H1 (cell line): ENCODE data around the gene C1RL. TPM values are rescaled to one million over a fixed set of nuclear protein-coding genes. Genes with fewer than 3 reads are reported as not detected.

ENCODE experiments used
- CTCF ChIA-PET: fragments of 300-600 bp; sonication (Branson Sonifier 250); formaldehyde crosslinking; loops from one replicate; lab custom pipeline; 2021; ENCODE audit not compliant: partially characterized antibody; lab: Charles Lee
- POLR2A ChIA-PET: fragments of 300-600 bp; sonication (Branson Sonifier 250); formaldehyde crosslinking; loops from one replicate; lab custom pipeline; 2021; ENCODE audit warnings: inconsistent platforms; ENCODE audit not compliant: partially characterized antibody; lab: Charles Lee
- DNase-seq, 2 experiments: peaks; one replicate each; pipeline versions ENCODE4 v3.0.0 to v3.0.0-alpha.2; 2010 to 2022; ENCODE audit warnings: low spot score in 2 of 2, low read depth in 1 of 2, mixed read lengths in 1 of 2
- FAIRE-seq: peaks from 2 replicates; lab custom pipeline; 2011; peaks lifted over from hg19 to GRCh38; lab: Jason Lieb, UNC
- H2AFZ ChIP-seq: 2 replicates; pipeline ENCODE4 v1.8.1; 2012; ENCODE audit warnings: low read length, inconsistent platforms
- H2AK5ac ChIP-seq: 2 replicates; pipeline ENCODE4 v1.6.1; 2013; ENCODE audit warnings: low read depth, low read length
- H2BK120ac ChIP-seq: replicated peaks from 2 replicates; pipeline ENCODE3; 2013; ENCODE audit warnings: low read depth, low read length, inconsistent platforms
- H2BK12ac ChIP-seq: 2 replicates; pipeline ENCODE4 v1.6.1; 2013; ENCODE audit warnings: low read depth, low read length
- H2BK15ac ChIP-seq: 2 replicates; pipeline ENCODE4 v1.6.1; 2013; ENCODE audit warnings: low read length
- H2BK20ac ChIP-seq: 2 replicates; pipeline ENCODE4 v1.6.1; 2013; ENCODE audit warnings: low read length
- H2BK5ac ChIP-seq: 2 replicates; pipeline ENCODE4 v1.6.1; 2013; ENCODE audit warnings: low read depth, low read length
- H3K14ac ChIP-seq: 2 replicates; pipeline ENCODE4 v1.6.1; 2013; ENCODE audit warnings: inconsistent platforms; ENCODE audit not compliant: insufficient read length
- H3K18ac ChIP-seq: 2 replicates; pipeline ENCODE4 v1.6.1; 2013; ENCODE audit warnings: low read length; ENCODE audit errors: extremely low read depth
- H3K23ac ChIP-seq: 2 replicates; pipeline ENCODE4 v1.6.1; 2013; ENCODE audit warnings: inconsistent platforms; ENCODE audit not compliant: insufficient read length
- H3K23me2 ChIP-seq: 2 replicates; pipeline ENCODE4 v1.6.1; 2013; ENCODE audit warnings: low read depth, low read length
- H3K27ac ChIP-seq: 2 replicates; pipeline ENCODE4 v1.6.1; 2011; ENCODE audit warnings: low read depth, low read length, inconsistent platforms
- H3K27me3 ChIP-seq, 4 experiments: replicated peaks in 1 of 4; 1 replicate in 1 of 4; 2 replicates in 3 of 4; pipeline versions ENCODE4 v1.6.1 to v1.8.1; 2011 to 2013; ENCODE audit warnings: low read length in 3 of 4, mild to moderate bottlenecking in 3 of 4, inconsistent platforms in 2 of 4, mixed read lengths in 2 of 4, moderate library complexity in 1 of 4; ENCODE audit not compliant: control insufficient read depth in 3 of 4, insufficient read depth in 3 of 4; ENCODE audit errors: extremely low read depth in 1 of 4
- H3K36me3 ChIP-seq, 4 experiments: 2 replicates each; pipeline versions ENCODE4 v1.6.1 to v1.8.1; 2011 to 2013; ENCODE audit warnings: mild to moderate bottlenecking in 4 of 4, low read length in 3 of 4, moderate library complexity in 2 of 4, control low read depth in 1 of 4, inconsistent platforms in 1 of 4; ENCODE audit not compliant: insufficient read depth in 4 of 4, control insufficient read depth in 2 of 4
- H3K4ac ChIP-seq: replicated peaks from 2 replicates; pipeline ENCODE3; 2013; ENCODE audit warnings: low read length, low read depth, mixed read lengths, inconsistent platforms; ENCODE audit not compliant: insufficient read length
- H3K4me1 ChIP-seq, 4 experiments: replicated peaks in 1 of 4; 1 replicate in 1 of 4; 2 replicates in 3 of 4; pipeline versions ENCODE4 v1.6.1 to v1.8.1; 2011 to 2013; ENCODE audit warnings: low read length in 3 of 4, inconsistent platforms in 2 of 4, mixed read lengths in 1 of 4; ENCODE audit not compliant: insufficient read depth in 4 of 4, control insufficient read depth in 3 of 4
- H3K4me2 ChIP-seq, 2 experiments: 2 replicates each; pipeline versions ENCODE4 v1.6.1 to v1.8.1; 2011 to 2013; ENCODE audit warnings: low read depth in 2 of 2, low read length in 2 of 2, control low read depth in 1 of 2, inconsistent platforms in 1 of 2, mild to moderate bottlenecking in 1 of 2; ENCODE audit not compliant: insufficient read depth in 1 of 2
- H3K4me3 ChIP-seq, 4 experiments: fragments of 200-600, 300-600 bp in 1 of 4; sonication (generic), shearing (Covaris generic), sonication (Bioruptor Twin) in 1 of 4; 2 replicates each; pipeline versions ENCODE4 v1.5.1 to v1.8.1; 2011 to 2016; ENCODE audit warnings: low read length in 4 of 4, low read depth in 3 of 4, control low read depth in 2 of 4, inconsistent platforms in 2 of 4, mild to moderate bottlenecking in 2 of 4, mixed read lengths in 1 of 4, moderate library complexity in 1 of 4; ENCODE audit not compliant: insufficient read depth in 2 of 4; ENCODE audit errors: extremely low read depth in 1 of 4
- H3K56ac ChIP-seq: replicated peaks from 2 replicates; pipeline ENCODE3; 2013; ENCODE audit warnings: low read depth, mild to moderate bottlenecking, mixed read lengths, low read length, inconsistent platforms; ENCODE audit not compliant: insufficient read length
- H3K79me1 ChIP-seq: 2 replicates; pipeline ENCODE4 v1.6.1; 2013; ENCODE audit warnings: low read depth, low read length, control low read depth
- H3K79me2 ChIP-seq, 2 experiments: 2 replicates each; pipeline versions ENCODE4 v1.6.1 to v1.8.1; 2012 to 2013; ENCODE audit warnings: low read length in 2 of 2, mild to moderate bottlenecking in 2 of 2, inconsistent platforms in 1 of 2; ENCODE audit not compliant: insufficient read depth in 2 of 2, control insufficient read depth in 1 of 2
- H3K9ac ChIP-seq, 4 experiments: replicated peaks in 1 of 4; 1 replicate in 1 of 4; 2 replicates in 3 of 4; pipeline versions ENCODE4 v1.6.1 to v1.8.1; 2011 to 2013; ENCODE audit warnings: low read depth in 3 of 4, low read length in 3 of 4, control low read depth in 2 of 4, mild to moderate bottlenecking in 2 of 4, moderate library complexity in 2 of 4, inconsistent platforms in 1 of 4; ENCODE audit errors: extremely low read depth in 1 of 4
- H3K9me3 ChIP-seq, 2 experiments: 2 replicates each; pipeline versions ENCODE4 v1.6.1 to v1.8.1; 2012 to 2013; ENCODE audit warnings: mild to moderate bottlenecking in 2 of 2, moderate library complexity in 2 of 2, control low read depth in 1 of 2, inconsistent platforms in 1 of 2, low read depth in 1 of 2, low read length in 1 of 2, mixed read lengths in 1 of 2; ENCODE audit not compliant: insufficient read depth in 2 of 2
- H4K20me1 ChIP-seq, 2 experiments: replicated peaks in 1 of 2; 2 replicates each; pipeline versions ENCODE3 to v1.8.1; 2011 to 2013; ENCODE audit warnings: inconsistent platforms in 2 of 2, low read length in 2 of 2, mild to moderate bottlenecking in 1 of 2; ENCODE audit not compliant: insufficient read depth in 2 of 2, control insufficient read depth in 1 of 2
- H4K5ac ChIP-seq: 2 replicates; pipeline ENCODE4 v1.6.1; 2013; ENCODE audit warnings: low read length, low read depth, mixed read lengths, inconsistent platforms; ENCODE audit not compliant: insufficient read length
- H4K8ac ChIP-seq: 2 replicates; pipeline ENCODE4 v1.8.0; 2013; ENCODE audit warnings: mild to moderate bottlenecking, moderate library complexity, low read length, inconsistent platforms; ENCODE audit not compliant: insufficient read depth; ENCODE audit errors: extremely low read depth
- H4K91ac ChIP-seq: replicated peaks from 2 replicates; pipeline ENCODE3; 2013; ENCODE audit warnings: low read length, mixed read lengths, inconsistent platforms; ENCODE audit not compliant: insufficient read length
- CTBP2 ChIP-seq: IDR thresholded peaks from 2 replicates; pipeline ENCODE4 v1.7.0; 2011; ENCODE audit warnings: borderline replicate concordance, mild to moderate bottlenecking, moderate library complexity, mixed read lengths, low read length; ENCODE audit not compliant: insufficient read depth, insufficient read length
- WGBS, 2 experiments: shearing (Covaris generic) in 1 of 2; methylation state at CpG; one replicate each; pipeline versions ENCODE4 v1.1.6 to v1.1.7; 2013 to 2015; ENCODE audit warnings: low lambda C conversion rate in 2 of 2, mixed read lengths in 2 of 2, inconsistent platforms in 1 of 2, low coverage in 1 of 2, missing lambda C conversion rate in 1 of 2; ENCODE audit not compliant: insufficient replicate concordance in 2 of 2, insufficient coverage in 1 of 2, insufficient read length in 1 of 2; ENCODE audit errors: extremely low coverage in 1 of 2, missing lambda C conversion rate in 1 of 2; 5-methylcytosine and 5-hydroxymethylcytosine counted together
- polyA plus RNA-seq, 7 experiments: library from polyadenylated mRNA; depleted of rRNA in 3 of 7; stranded (reverse) in 5 of 7; unstranded in 2 of 7; fragments of >200 nt in 5 of 7; fragments of 200-250 nt in 2 of 7; gene quantifications; 1 replicate in 5 of 7; 2 replicates in 1 of 7; 4 replicates in 1 of 7; pipeline versions ENCODE4 v1.2.1 to v1.2.3, GENCODE V29; 2011 to 2013; ENCODE audit warnings: missing spikeins in 2 of 7, mixed read lengths in 2 of 7
- total RNA-seq: library from RNA; stranded (reverse); fragmentation: NEBNext Ultra II Directional; extraction: Animal tissue kit (Norgen Biotek cat#: 25700); gene quantifications from 2 replicates; pipeline ENCODE4 v1.2.1, GENCODE V29; 2021

C1RL gene
- total and polyA plus RNA-seq, 2 of the 8 experiments (the other 6 are each of a cell fraction or from before 2014, with no cell fraction given): 11.4 to 15.5 TPM

GRCh38 chr12:7102582-7102981 lies 6.4 kb downstream of the C1RL start:
- Histone ChIP-seq H4K8ac (no peak overlapping the region), H3K4me2 (no peak overlapping the region), H3K14ac (no peak overlapping the region), H4K5ac (no peak overlapping the region), H3K4me3 (no peak overlapping the region), H4K20me1 (peaks cover 0 to 6% of the 10 kb centered on the region in 2 experiments), H3K79me2 (no peaks in the 10 kb centered on the region), H3K4me1 (peaks cover 0 to 2% (median 0%) of the 10 kb centered on the region in 4 experiments; a peak in 1 of 7 replicates), H2BK20ac (no peak overlapping the region), H3K18ac (no peak overlapping the region), H2AFZ (no peak overlapping the region), H2BK12ac (no peak overlapping the region), H3K23me2 (no peaks in the 10 kb centered on the region), H3K27ac (no peak overlapping the region), H4K91ac (no peak overlapping the region), H3K79me1 (peaks cover 2% of the 10 kb centered on the region; the same call in 1 of the 2 replicates), H3K9me3 (peaks cover 0 to 3% of the 10 kb centered on the region in 2 experiments; a peak in 2 of 4 replicates), H3K4ac (no peak overlapping the region), H3K9ac (no peak overlapping the region), H3K27me3 (no peaks in the 10 kb centered on the region), H3K23ac (no peak overlapping the region), H2BK120ac (no peak overlapping the region), H3K36me3 (peaks cover 0 to 11% (median 2%) of the 10 kb centered on the region in 4 experiments; a peak in 4 of 8 replicates), H2AK5ac (no peak overlapping the region), H2BK5ac (no peak overlapping the region), H2BK15ac (no peak overlapping the region), H3K56ac (no peak overlapping the region)
- TF ChIP-seq CTBP2: no peak
- CTCF ChIA-PET: interaction anchor here (1.0 to 2.6 kb wide), 9 partner anchors 10 to 179 kb away, joined by 3 to 28 read pairs (median 3); partner anchors contain the start of gene C1S
- 87% methylated on average over 3 of the region's 3 CpGs; no CpG with 5 or more reads in 1 of the 2 experiments for WGBS, 2 experiments
- FAIRE-seq (no peak), DNase-seq (no peak)
- POLR2A ChIA-PET: interaction anchor here (0.6 to 2.7 kb wide), 6 partner anchors 8 to 159 kb away, joined by 3 to 13 read pairs (median 5); partner anchors contain the start of genes C12orf57, C1R, CLSTN3 and RNU7-1
